ENCODE measurements around the gene TCERG1L.
"Not testable (repeated sequence)": the region's sequence is repeated elsewhere in the genome, so short reads cannot be mapped to it uniquely, and the experiment has no call there.

Gene TCERG1L

DNA sequence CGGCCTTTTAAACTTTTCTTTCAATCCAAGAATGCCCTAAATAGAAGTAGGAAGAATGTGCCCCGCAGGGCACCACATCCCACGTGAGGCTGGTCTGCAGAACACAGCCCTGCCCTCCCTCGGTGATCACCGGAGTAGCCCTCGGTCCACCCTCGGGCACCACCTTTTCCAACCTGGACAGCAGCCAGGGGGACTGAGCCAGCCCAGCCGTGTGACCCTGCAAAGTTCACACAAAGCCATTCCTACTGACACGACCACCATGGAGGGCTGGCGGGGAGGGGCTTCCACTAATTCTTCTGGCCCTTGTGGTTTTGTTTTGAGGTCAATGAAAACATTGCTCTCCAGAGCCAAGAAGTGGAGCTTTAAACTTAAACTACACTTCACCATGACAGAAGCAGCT, 132.2 kb downstream of the TCERG1L start:
- Histone ChIP-seq H3K27me3 (ENCODE audit: insufficient read depth, low read depth) (no peaks in the 10 kb centered on the region), H3K4me2 (no peak overlapping the region), H3K79me2 (ENCODE audit: insufficient read depth, low read depth) (no peaks in the 10 kb centered on the region), H3K27ac (no peak overlapping the region), H4K20me1 (ENCODE audit: insufficient read depth) (no peaks in the 10 kb centered on the region), H3K4me3 (IDR thresholded peaks at IDR 0.05; ENCODE audit: insufficient read depth, low read depth, low read length) (no peak overlapping the region), H3K9ac (no peak overlapping the region), H3K4me1 (ENCODE audit: low read depth, poor library complexity, severe bottlenecking) (no peaks in the 10 kb centered on the region), H3K36me3 (ENCODE audit: insufficient read depth) (no peaks in the 10 kb centered on the region), H2AFZ (ENCODE audit: low read depth) (no peak overlapping the region)
- TF ChIP-seq, protein P1, sequence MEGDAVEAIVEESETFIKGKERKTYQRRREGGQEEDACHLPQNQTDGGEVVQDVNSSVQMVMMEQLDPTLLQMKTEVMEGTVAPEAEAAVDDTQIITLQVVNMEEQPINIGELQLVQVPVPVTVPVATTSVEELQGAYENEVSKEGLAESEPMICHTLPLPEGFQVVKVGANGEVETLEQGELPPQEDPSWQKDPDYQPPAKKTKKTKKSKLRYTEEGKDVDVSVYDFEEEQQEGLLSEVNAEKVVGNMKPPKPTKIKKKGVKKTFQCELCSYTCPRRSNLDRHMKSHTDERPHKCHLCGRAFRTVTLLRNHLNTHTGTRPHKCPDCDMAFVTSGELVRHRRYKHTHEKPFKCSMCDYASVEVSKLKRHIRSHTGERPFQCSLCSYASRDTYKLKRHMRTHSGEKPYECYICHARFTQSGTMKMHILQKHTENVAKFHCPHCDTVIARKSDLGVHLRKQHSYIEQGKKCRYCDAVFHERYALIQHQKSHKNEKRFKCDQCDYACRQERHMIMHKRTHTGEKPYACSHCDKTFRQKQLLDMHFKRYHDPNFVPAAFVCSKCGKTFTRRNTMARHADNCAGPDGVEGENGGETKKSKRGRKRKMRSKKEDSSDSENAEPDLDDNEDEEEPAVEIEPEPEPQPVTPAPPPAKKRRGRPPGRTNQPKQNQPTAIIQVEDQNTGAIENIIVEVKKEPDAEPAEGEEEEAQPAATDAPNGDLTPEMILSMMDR (conservative IDR thresholded peaks at IDR 0.05; ENCODE audit: low read depth, low read length): no peak

DNA sequence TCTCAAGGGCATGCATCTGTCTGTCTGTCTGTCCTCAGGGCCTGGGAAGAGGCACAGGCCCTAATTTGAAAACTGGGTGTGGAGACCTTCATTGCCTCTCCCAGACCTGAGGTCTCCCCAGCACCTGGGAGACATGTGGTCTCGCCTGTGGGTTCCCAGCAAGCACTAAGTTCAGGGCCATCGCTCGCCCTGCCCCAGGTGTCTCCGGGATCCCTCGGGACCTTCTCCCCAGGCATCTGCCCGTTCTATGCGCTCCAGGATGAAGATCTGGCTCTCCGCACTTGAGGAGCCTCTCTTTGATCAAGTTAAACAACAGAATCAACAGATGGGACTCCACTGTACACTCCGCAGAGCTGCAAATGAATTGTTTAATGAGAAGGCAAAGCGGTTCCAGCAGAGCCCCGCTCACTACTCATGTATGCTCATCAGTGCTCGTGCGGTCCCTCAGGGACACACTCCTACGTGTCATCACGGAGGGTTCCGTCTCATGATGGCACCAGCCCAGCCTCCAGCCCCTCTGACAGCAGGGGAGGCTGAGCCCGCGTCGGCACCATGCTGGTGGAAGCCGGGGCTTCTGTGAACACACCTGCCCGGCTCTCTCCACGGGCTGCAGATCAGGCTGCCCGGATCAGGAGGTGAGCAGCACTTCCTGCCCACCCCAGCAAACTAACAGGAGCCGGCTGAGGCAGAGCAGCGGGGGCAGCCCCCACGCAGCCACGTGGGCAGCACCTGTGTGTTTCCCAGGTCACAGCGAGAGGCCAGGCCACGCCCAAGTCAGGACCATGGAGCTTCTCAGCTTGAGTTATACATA, 132.8 kb downstream of the TCERG1L start:
- H3K36me3 ChIP-seq (ENCODE audit: insufficient read depth): no peaks in the 10 kb centered on the region
- H3K4me1 ChIP-seq (ENCODE audit: low read depth, poor library complexity, severe bottlenecking): no peaks in the 10 kb centered on the region
- TF ChIP-seq, protein P1 (conservative IDR thresholded peaks at IDR 0.05; ENCODE audit: low read depth, low read length): no peak
- no peak overlapping the region for H3K4me3 ChIP-seq (IDR thresholded peaks at IDR 0.05; ENCODE audit: insufficient read depth, low read depth, low read length)
- H3K27me3 ChIP-seq (ENCODE audit: insufficient read depth, low read depth): no peaks in the 10 kb centered on the region
- no peak overlapping the region for H3K9ac ChIP-seq
- no peaks in the 10 kb centered on the region for H4K20me1 ChIP-seq (ENCODE audit: insufficient read depth)
- H3K4me2 ChIP-seq: no peak overlapping the region
- no peak overlapping the region for H3K27ac ChIP-seq
- H3K79me2 ChIP-seq (ENCODE audit: insufficient read depth, low read depth): no peaks in the 10 kb centered on the region
- no peak overlapping the region for H2AFZ ChIP-seq (ENCODE audit: low read depth)

DNA sequence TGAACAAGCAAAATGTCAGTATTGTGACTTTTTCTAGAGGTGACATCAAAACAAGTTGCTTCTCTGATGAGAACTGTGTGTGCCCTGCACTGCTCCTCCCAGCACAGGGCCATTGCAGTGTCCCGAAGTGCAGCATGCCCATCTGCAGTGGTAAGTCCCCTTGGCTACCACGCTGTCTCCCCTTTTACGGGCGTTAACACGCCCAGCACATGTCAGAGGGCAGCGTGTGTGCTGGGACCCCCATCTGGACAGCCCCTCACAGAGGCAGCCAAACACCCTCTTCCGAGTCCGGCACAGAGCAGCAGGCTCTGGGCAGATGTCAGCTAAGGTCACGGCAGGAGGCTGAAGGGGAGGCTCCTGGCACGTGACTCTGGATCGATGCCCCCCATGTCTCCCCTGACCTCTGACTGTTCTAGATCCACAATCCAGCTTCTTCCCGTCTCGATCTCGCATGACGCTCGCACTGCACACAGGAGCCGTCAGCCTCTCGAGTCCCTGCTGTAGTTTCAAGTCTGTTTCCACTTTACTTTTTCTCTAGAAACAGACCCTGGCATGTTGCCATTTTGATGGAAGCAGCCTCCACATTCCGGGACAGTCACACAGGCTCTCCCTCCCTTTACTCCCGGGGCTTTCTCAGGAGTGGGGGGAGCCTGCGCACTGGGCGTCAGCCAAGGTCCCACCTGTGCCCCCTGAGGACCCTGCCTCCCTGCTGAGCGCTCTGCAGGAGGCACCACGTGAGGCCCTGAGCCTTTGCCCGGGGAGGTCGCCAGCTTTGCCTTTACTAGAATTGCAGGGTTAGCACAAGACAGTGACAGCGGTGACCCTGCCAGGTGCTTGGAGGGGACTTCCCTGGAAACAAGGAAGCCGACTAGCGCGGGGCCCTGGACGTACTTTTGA, 133.8 kb downstream of the TCERG1L start:
- no peak overlapping the region for H3K9ac ChIP-seq
- H3K4me3 ChIP-seq (IDR thresholded peaks at IDR 0.05; ENCODE audit: insufficient read depth, low read depth, low read length): no peak overlapping the region
- H3K79me2 ChIP-seq (ENCODE audit: insufficient read depth, low read depth): no peaks in the 10 kb centered on the region
- H3K27ac ChIP-seq: no peak overlapping the region
- H3K27me3 ChIP-seq (ENCODE audit: insufficient read depth, low read depth): no peaks in the 10 kb centered on the region
- TF ChIP-seq, protein P1 (conservative IDR thresholded peaks at IDR 0.05; ENCODE audit: low read depth, low read length): no peak
- no peak overlapping the region for H2AFZ ChIP-seq (ENCODE audit: low read depth)
- H3K4me2 ChIP-seq: no peak overlapping the region
- H3K4me1 ChIP-seq (ENCODE audit: low read depth, poor library complexity, severe bottlenecking): no peaks in the 10 kb centered on the region
- H3K36me3 ChIP-seq (ENCODE audit: insufficient read depth): no peaks in the 10 kb centered on the region
- no peaks in the 10 kb centered on the region for H4K20me1 ChIP-seq (ENCODE audit: insufficient read depth)

DNA sequence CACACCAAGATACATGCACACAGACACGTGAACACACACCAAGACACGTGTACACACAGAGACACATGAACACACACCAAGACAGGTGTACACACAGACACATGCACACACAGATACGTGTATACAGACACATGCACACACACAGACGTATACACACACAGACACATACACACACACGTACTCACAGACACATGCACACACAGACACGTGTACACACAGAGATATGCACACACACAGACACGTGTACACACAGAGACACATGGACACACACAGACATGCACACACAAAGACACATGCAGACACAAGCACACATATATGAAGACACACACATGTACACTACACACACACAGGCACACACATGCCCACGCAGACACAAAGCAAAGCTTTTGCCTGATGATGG, 134.6 kb downstream of the TCERG1L start:
- no peak overlapping the region for H3K4me2 ChIP-seq
- no peaks in the 10 kb centered on the region for H3K36me3 ChIP-seq (ENCODE audit: insufficient read depth)
- no peaks in the 10 kb centered on the region for H3K4me1 ChIP-seq (ENCODE audit: low read depth, poor library complexity, severe bottlenecking)

DNA sequence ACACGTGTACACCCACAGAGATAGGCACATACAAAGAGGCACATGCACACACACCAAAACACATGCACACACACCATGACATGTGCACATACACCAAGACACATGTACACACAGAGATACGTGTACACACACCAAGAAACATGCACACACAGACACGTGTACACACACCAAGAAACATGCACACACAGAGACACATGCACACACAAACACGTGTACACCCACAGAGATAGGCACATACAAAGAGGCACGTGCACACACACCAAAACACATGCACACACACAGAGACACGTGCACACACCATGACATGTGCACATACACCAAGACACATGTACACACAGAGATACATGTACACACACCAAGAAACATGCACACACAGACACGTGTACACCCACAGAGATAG, 135.2 kb downstream of the TCERG1L start:
- not testable (repeated sequence) for H2AFZ ChIP-seq (ENCODE audit: low read depth); H3K4me3 ChIP-seq (IDR thresholded peaks at IDR 0.05; ENCODE audit: insufficient read depth, low read depth, low read length); H4K20me1 ChIP-seq (ENCODE audit: insufficient read depth); H3K9ac ChIP-seq; H3K4me2 ChIP-seq; H3K27me3 ChIP-seq (ENCODE audit: insufficient read depth, low read depth); H3K27ac ChIP-seq; H3K36me3 ChIP-seq (ENCODE audit: insufficient read depth); H3K4me1 ChIP-seq (ENCODE audit: low read depth, poor library complexity, severe bottlenecking); H3K79me2 ChIP-seq (ENCODE audit: insufficient read depth, low read depth)

More for the DNA sequence above, 134.6 kb downstream of the TCERG1L start:
- no peak overlapping the region for H2AFZ ChIP-seq (ENCODE audit: low read depth)
- no peak overlapping the region for H3K27ac ChIP-seq
- TF ChIP-seq, protein P1 (conservative IDR thresholded peaks at IDR 0.05; ENCODE audit: low read depth, low read length): no peak
- no peaks in the 10 kb centered on the region for H4K20me1 ChIP-seq (ENCODE audit: insufficient read depth)
- no peak overlapping the region for H3K4me3 ChIP-seq (IDR thresholded peaks at IDR 0.05; ENCODE audit: insufficient read depth, low read depth, low read length)
- no peaks in the 10 kb centered on the region for H3K27me3 ChIP-seq (ENCODE audit: insufficient read depth, low read depth)
- H3K79me2 ChIP-seq (ENCODE audit: insufficient read depth, low read depth): no peaks in the 10 kb centered on the region
- H3K9ac ChIP-seq: no peak overlapping the region

Measured in KMS-11 (cell line).